LNCAP (cell line): ENCODE measurements around the gene EHMT1.

Source experiments
- CTCF ChIP-seq: fragments of 450-650 bp; IDR thresholded peaks from 2 replicates; pipeline ENCODE4 v1.5.1; 2017; ENCODE audit warnings: mild to moderate bottlenecking

The EHMT1 gene

GRCh38 chr9:137606734-137607138 lies 12.1 kb upstream of the EHMT1 start:
- TF ChIP-seq CTCF, result no peak

DNA sequence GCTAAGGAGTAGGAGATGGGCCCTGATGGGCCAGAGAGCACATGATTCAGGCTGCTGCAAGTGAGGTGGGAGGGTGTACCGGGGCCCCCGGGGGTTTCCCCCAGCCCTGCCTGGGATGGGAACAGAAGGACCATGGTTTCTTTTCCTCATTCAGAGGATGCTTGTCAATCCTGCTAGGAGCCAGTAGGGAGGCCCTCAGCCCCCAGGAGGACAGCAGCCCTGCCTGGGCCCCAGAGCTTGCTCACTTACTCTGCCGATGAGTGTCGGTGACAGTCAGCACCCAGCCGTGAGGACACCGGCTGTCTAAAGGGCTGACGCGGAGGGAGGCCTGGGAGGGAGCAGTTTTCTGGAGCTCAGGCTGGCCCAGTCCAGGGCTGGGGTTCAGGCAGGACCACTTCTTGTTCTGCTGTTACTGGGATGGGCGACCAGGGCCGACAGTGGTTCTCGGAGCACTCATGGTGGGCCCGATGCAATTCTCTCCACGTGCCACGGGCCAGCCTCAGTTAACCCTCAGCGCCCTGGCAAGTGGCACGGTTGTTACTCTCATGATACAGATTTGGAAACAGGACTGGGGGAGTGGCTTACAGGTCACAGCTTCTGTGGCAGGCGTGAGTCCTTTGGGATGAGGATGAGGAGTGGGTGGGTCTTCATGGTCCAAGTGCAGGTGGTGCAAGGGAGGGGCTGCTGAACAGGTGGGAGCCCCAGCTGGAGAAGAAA lies 11.5 kb upstream of the EHMT1 start:
- TF ChIP-seq CTCF, result no peak

DNA sequence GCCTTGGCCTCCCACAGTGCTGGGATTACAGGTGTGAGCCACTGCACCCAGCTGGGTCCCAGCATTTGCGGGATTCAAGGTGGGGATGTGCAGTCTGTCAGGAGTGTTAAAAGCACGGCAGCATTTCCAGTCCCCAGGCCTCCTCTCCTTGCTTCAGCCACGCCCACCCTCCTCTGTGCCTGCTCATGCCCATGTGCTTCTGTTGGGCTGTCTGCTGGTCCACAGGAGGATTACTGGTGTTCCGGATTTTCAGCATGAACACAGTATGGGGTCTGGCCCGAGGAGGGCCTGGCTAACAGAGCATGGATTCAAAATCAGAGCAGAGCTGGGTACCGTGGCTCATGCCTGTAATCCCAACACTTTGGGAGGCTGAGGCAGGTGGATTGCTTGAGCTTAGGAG lies 7.9 kb upstream of the EHMT1 start:
- TF ChIP-seq CTCF, result no peak

DNA sequence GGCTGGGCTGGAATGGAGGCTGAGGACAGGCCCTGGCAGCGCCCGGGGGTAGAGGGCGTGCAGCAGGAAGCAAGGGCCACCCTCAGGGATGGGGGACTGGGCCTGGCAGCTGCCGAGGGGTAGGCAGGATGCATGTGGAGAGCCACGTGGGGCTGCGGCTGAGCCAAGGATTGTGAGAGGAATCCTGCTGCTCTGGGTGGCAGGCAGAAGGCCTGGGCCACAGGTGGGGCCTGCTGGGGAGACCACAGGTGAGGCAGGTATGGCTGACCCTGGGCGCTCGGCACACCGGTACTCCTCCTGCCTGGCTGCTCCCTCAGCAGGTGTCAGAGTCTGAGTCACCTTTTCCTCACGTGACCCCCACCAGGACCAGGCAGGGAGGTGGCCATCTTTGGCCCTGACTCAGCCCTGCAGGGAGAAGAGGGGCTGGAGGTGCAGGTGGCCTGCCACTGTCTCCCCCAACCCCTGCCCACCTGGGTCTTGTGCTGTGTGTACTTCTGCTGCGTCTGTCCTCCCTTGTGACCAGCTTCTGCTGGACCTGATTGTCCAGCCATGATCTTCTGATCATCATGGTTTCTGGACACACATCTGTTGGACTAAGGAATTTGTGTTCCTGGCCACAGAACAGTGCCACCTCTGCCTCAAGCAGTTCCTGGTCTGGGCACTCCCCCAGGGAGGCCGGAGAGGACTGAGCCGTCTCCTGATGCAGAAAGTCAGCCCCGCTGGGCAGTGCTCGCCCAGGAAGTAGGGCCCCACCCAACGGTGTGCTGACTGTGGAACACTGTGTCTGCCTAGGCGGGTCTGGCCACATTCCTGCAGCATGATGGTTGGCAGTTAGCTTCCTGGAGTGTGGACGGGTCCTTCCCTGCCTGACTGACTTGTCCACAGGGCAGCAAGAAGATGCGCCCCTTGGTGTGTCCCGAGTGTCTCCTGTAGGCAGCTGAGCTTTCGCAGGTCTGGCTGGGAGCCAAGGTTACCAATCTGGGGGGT lies 6.9 kb upstream of the EHMT1 start:
- TF ChIP-seq CTCF, result no peak

GRCh38 chr9:137612741-137613142 lies 6.1 kb upstream of the EHMT1 start:
- TF ChIP-seq CTCF, result no peak

GRCh38 chr9:137613259-137613658 lies 5.5 kb upstream of the EHMT1 start:
- TF ChIP-seq CTCF, result no peak

DNA sequence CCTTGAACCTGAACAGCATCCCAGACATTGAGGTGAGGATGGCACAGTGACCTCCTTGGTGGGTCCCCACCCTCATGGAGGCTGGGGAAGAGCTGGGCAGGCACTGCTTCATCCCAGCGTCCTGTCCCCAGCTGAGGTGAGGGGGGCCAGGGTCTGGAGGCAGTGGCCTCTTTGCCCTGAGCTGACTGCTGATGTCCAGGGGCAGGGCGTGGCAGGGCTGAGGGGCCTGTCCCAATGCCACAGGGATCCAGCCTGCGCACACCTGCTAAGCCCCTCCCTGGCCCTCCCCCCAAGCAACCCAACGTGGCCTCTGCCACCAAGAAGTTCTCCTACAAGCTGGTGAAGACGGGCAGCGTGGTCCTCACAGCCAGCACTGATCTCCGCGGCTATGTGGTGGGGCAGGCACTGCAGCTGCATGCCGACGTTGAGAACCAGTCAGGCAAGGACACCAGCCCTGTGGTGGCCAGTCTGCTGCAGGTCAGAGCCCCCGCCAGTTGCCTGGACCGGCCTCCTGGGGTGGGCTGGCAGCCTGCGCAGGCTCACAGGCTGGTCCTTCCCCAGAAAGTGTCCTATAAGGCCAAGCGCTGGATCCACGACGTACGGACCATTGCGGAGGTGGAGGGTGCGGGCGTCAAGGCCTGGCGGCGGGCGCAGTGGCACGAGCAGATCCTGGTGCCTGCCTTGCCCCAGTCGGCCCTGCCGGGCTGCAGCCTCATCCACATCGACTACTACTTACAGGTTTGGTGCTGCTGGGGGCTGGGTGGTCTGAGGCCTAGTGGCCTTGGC lies 4.9 kb upstream of the EHMT1 start:
- no peak for TF ChIP-seq CTCF
